Adrenal gland (tissue), 5 donors: ENCODE measurements around the gene HOXD1.

Experiments used
- POLR2A ChIP-seq, 2 donors: fragments of 450-650 bp; IDR thresholded peaks; one replicate each; pipeline ENCODE4 v1.6.1; 2017; ENCODE audit warnings: antibody characterized with exemption in 2 of 2, mild to moderate bottlenecking in 2 of 2, moderate library complexity in 1 of 2
- TF ChIP-seq, protein P1 (sequence below), 6 experiments: fragments of 450-650 bp in 4 of 6; fragments of 200-600 bp in 2 of 6; sonication (generic) in 1 of 6; IDR thresholded peaks; 1 replicate in 5 of 6; 2 replicates in 1 of 6; pipeline versions ENCODE4 v1.5.1 to v1.8.0; 2016 to 2021; ENCODE audit warnings: antibody characterized with exemption in 6 of 6, mild to moderate bottlenecking in 2 of 6, moderate library complexity in 1 of 6
- donor health status: DM: no; HTN: no; CAD: no.

GRCh38 chr2:176174382-176174823, 14.1 kb upstream of the HOXD1 start:
- TF ChIP-seq, protein P1, sequence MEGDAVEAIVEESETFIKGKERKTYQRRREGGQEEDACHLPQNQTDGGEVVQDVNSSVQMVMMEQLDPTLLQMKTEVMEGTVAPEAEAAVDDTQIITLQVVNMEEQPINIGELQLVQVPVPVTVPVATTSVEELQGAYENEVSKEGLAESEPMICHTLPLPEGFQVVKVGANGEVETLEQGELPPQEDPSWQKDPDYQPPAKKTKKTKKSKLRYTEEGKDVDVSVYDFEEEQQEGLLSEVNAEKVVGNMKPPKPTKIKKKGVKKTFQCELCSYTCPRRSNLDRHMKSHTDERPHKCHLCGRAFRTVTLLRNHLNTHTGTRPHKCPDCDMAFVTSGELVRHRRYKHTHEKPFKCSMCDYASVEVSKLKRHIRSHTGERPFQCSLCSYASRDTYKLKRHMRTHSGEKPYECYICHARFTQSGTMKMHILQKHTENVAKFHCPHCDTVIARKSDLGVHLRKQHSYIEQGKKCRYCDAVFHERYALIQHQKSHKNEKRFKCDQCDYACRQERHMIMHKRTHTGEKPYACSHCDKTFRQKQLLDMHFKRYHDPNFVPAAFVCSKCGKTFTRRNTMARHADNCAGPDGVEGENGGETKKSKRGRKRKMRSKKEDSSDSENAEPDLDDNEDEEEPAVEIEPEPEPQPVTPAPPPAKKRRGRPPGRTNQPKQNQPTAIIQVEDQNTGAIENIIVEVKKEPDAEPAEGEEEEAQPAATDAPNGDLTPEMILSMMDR (IDR thresholded peaks at IDR 0.05), result no peak
- no peak for TF ChIP-seq POLR2A (IDR thresholded peaks at IDR 0.05)
